ENCODE measurements around the gene RBBP4.

RBBP4 gene

DNA sequence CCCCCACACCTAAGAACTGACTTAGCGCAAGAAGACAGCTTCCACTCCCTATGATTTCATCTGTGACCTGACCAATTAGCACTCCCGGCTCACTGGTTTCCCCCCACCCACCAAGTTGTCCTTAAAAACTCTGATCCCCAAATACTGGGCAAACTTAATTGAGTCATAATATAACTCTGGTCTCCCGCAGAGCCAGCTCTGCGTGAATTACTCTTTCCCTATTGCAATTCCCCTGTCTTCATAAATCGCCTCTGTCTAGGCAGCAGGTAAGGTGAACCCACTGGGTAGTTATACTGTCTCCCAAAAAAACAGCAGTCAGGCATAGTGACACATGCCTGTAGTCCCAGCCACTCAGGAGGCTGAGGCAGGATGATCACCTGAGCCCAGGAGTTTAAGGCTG is 37.5 kb upstream of the RBBP4 start:
- POLR2A ChIA-PET, result interaction anchor here (0.6 to 1.5 kb wide), 3 partner anchors 11 to 149 kb away, joined by 3 to 4 read pairs (median 4); partner anchors contain the start of genes RBBP4 and ZBTB8B
- CTCF ChIA-PET, result no interaction called here
- TF ChIP-seq YY1 (tag by site-specific recombination; IDR thresholded peaks at IDR 0.05) (no peak), ZNF704 (tag by site-specific recombination; IDR thresholded peaks at IDR 0.05) (no peak), MZF1 (tag by site-specific recombination; IDR thresholded peaks at IDR 0.05; ENCODE audit: borderline replicate concordance) (peak; percentile 98), ZNF324 (tag by site-specific recombination; IDR thresholded peaks at IDR 0.05) (no peak), ZNF24 (tag by site-specific recombination; IDR thresholded peaks at IDR 0.05) (no peak), ZNF266 (tag by site-specific recombination; IDR thresholded peaks at IDR 0.05; ENCODE audit: low read depth) (no peak), ZBTB7A (tag by site-specific recombination; IDR thresholded peaks at IDR 0.05; ENCODE audit: low read depth) (no peak), ZNF621 (tag by site-specific recombination; IDR thresholded peaks at IDR 0.05) (no peak), GLIS1 (tag by site-specific recombination; IDR thresholded peaks at IDR 0.05) (peak; percentile 62), ZNF843 (tag by site-specific recombination; IDR thresholded peaks at IDR 0.05) (no peak), OSR2 (tag by site-specific recombination; IDR thresholded peaks at IDR 0.05) (no peak), WT1 (tag by site-specific recombination; IDR thresholded peaks at IDR 0.05) (no peak), ZNF785 (tag by site-specific recombination; IDR thresholded peaks at IDR 0.05) (no peak), HIC1 (tag by site-specific recombination; IDR thresholded peaks at IDR 0.05) (no peak), ZNF211 (tag by site-specific recombination; IDR thresholded peaks at IDR 0.05; ENCODE audit: low read depth) (no peak), ZNF311 (tag by site-specific recombination; IDR thresholded peaks at IDR 0.05; ENCODE audit: borderline replicate concordance) (no peak), ZBTB17 (tag by site-specific recombination; IDR thresholded peaks at IDR 0.05) (peak; percentile 56; the same call in 1 of the 2 replicates), SCRT2 (tag by site-specific recombination; IDR thresholded peaks at IDR 0.05) (no peak), ZNF610 (tag by site-specific recombination; IDR thresholded peaks at IDR 0.05; ENCODE audit: borderline replicate concordance) (no peak), IKZF3 (tag by site-specific recombination; IDR thresholded peaks at IDR 0.05) (0 out of 2 replicates have a peak, but pooled peaks have one; percentile 18), REST (tag by site-specific recombination; IDR thresholded peaks at IDR 0.05) (no peak)
- TF ChIP-seq, protein P1, sequence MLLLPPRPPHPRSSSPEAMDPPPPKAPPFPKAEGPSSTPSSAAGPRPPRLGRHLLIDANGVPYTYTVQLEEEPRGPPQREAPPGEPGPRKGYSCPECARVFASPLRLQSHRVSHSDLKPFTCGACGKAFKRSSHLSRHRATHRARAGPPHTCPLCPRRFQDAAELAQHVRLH (tag by site-specific recombination; IDR thresholded peaks at IDR 0.05), result no peak
- TF ChIP-seq, protein P2, sequence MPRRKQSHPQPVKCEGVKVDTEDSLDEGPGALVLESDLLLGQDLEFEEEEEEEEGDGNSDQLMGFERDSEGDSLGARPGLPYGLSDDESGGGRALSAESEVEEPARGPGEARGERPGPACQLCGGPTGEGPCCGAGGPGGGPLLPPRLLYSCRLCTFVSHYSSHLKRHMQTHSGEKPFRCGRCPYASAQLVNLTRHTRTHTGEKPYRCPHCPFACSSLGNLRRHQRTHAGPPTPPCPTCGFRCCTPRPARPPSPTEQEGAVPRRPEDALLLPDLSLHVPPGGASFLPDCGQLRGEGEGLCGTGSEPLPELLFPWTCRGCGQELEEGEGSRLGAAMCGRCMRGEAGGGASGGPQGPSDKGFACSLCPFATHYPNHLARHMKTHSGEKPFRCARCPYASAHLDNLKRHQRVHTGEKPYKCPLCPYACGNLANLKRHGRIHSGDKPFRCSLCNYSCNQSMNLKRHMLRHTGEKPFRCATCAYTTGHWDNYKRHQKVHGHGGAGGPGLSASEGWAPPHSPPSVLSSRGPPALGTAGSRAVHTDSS (tag by site-specific recombination; IDR thresholded peaks at IDR 0.05), result no peak
- TF ChIP-seq, protein P3, sequence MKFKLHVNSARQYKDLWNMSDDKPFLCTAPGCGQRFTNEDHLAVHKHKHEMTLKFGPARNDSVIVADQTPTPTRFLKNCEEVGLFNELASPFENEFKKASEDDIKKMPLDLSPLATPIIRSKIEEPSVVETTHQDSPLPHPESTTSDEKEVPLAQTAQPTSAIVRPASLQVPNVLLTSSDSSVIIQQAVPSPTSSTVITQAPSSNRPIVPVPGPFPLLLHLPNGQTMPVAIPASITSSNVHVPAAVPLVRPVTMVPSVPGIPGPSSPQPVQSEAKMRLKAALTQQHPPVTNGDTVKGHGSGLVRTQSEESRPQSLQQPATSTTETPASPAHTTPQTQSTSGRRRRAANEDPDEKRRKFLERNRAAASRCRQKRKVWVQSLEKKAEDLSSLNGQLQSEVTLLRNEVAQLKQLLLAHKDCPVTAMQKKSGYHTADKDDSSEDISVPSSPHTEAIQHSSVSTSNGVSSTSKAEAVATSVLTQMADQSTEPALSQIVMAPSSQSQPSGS (tag by site-specific recombination; IDR thresholded peaks at IDR 0.05; ENCODE audit: low read depth), result no peak
- TF ChIP-seq, protein P4, sequence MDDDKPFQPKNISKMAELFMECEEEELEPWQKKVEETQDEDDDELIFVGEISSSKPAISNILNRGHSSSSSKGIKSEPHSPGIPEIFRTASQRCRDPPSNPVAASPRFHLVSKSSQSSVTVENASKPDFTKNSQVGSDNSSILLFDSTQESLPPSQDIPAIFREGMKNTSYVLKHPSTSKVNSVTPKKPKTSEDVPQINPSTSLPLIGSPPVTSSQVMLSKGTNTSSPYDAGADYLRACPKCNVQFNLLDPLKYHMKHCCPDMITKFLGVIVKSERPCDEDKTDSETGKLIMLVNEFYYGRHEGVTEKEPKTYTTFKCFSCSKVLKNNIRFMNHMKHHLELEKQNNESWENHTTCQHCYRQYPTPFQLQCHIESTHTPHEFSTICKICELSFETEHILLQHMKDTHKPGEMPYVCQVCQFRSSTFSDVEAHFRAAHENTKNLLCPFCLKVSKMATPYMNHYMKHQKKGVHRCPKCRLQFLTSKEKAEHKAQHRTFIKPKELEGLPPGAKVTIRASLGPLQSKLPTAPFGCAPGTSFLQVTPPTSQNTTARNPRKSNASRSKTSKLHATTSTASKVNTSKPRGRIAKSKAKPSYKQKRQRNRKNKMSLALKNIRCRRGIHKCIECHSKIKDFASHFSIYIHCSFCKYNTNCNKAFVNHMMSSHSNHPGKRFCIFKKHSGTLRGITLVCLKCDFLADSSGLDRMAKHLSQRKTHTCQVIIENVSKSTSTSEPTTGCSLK (tag by site-specific recombination; IDR thresholded peaks at IDR 0.05), result no peak

More for the DNA sequence above, 37.5 kb upstream of the RBBP4 start:
- H3K36me3 ChIP-seq (ENCODE audit: control insufficient read depth in 2 of 2, insufficient read depth in 1 of 2, low read length in 2 of 2), result no peaks in the 10 kb centered on the region
- H3K4me1 ChIP-seq (ENCODE audit: control insufficient read depth, insufficient read depth, low read length), result no peaks in the 10 kb centered on the region
- H3K27ac ChIP-seq (ENCODE audit: extremely low read depth, low read depth, low read length), result no peak overlapping the region
- no peaks in the 10 kb centered on the region for H3K9me3 ChIP-seq (ENCODE audit: control insufficient read depth, insufficient read depth, low read depth, low read length)
- H3K4me3 ChIP-seq (ENCODE audit: low read depth, low read length), result no peak overlapping the region

Data from HEK293 (cell line).